ENCODE results near the gene PTPRN2. TPM values are rescaled to one million over a fixed set of nuclear protein-coding genes. Genes with fewer than 3 reads are reported as not detected.

The PTPRN2 gene
- total and polyA plus RNA-seq, 2 of the 13 experiments (the other 11 are each of a cell fraction or from before 2014, with no cell fraction given): 2.5 to 24.2 TPM

DNA sequence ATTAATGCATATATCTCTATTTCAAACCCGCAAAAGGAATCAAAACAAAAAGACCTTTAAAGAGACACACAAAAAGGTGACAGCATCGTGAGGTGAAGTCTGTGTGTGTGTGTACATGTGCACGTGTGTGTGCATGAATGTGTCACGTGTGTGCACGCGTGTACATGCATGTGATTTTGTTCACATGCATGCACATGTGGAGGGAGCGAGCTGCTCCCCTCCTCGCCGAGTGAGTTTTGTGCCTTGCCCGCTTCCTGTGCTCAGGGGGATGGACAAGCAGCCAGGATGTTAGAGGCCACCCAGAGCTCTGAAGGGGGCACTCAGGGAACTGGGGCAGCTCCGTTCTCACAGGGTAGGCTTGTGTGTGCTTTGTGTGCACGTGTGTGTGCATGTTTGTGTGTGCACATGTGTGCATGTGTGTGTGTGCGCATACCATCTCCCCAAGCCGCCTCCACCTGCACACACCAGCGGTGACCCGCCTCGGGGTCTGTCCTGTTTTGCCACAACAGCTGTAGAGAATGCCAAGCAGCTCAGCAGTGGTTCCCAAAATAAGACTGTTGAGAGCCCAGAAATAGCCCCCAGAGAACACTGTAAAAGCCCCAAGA is 191.2 kb downstream of the PTPRN2 start:
- FAIRE-seq: no peak
- TF ChIP-seq, protein P1, sequence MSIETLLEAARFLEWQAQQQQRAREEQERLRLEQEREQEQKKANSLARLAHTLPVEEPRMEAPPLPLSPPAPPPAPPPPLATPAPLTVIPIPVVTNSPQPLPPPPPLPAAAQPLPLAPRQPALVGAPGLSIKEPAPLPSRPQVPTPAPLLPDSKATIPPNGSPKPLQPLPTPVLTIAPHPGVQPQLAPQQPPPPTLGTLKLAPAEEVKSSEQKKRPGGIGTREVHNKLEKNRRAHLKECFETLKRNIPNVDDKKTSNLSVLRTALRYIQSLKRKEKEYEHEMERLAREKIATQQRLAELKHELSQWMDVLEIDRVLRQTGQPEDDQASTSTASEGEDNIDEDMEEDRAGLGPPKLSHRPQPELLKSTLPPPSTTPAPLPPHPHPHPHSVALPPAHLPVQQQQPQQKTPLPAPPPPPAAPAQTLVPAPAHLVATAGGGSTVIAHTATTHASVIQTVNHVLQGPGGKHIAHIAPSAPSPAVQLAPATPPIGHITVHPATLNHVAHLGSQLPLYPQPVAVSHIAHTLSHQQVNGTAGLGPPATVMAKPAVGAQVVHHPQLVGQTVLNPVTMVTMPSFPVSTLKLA (IDR thresholded peaks at IDR 0.05): peak; percentile 80
- TF ChIP-seq, protein P2, sequence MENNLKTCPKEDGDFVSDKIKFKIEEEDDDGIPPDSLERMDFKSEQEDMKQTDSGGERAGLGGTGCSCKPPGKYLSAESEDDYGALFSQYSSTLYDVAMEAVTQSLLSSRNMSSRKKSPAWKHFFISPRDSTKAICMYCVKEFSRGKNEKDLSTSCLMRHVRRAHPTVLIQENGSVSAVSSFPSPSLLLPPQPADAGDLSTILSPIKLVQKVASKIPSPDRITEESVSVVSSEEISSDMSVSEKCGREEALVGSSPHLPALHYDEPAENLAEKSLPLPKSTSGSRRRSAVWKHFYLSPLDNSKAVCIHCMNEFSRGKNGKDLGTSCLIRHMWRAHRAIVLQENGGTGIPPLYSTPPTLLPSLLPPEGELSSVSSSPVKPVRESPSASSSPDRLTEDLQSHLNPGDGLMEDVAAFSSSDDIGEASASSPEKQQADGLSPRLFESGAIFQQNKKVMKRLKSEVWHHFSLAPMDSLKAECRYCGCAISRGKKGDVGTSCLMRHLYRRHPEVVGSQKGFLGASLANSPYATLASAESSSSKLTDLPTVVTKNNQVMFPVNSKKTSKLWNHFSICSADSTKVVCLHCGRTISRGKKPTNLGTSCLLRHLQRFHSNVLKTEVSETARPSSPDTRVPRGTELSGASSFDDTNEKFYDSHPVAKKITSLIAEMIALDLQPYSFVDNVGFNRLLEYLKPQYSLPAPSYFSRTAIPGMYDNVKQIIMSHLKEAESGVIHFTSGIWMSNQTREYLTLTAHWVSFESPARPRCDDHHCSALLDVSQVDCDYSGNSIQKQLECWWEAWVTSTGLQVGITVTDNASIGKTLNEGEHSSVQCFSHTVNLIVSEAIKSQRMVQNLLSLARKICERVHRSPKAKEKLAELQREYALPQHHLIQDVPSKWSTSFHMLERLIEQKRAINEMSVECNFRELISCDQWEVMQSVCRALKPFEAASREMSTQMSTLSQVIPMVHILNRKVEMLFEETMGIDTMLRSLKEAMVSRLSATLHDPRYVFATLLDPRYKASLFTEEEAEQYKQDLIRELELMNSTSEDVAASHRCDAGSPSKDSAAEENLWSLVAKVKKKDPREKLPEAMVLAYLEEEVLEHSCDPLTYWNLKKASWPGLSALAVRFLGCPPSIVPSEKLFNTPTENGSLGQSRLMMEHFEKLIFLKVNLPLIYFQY (CRISPR knock-in tag; IDR thresholded peaks at IDR 0.05; ENCODE audit: borderline replicate concordance): no peak
- TF ChIP-seq, protein P3, sequence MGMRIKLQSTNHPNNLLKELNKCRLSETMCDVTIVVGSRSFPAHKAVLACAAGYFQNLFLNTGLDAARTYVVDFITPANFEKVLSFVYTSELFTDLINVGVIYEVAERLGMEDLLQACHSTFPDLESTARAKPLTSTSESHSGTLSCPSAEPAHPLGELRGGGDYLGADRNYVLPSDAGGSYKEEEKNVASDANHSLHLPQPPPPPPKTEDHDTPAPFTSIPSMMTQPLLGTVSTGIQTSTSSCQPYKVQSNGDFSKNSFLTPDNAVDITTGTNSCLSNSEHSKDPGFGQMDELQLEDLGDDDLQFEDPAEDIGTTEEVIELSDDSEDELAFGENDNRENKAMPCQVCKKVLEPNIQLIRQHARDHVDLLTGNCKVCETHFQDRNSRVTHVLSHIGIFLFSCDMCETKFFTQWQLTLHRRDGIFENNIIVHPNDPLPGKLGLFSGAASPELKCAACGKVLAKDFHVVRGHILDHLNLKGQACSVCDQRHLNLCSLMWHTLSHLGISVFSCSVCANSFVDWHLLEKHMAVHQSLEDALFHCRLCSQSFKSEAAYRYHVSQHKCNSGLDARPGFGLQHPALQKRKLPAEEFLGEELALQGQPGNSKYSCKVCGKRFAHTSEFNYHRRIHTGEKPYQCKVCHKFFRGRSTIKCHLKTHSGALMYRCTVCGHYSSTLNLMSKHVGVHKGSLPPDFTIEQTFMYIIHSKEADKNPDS (CRISPR knock-in tag; IDR thresholded peaks at IDR 0.05): 0 out of 2 replicates have a peak, but pooled peaks have one; percentile 23
- TF ChIP-seq, protein P4, sequence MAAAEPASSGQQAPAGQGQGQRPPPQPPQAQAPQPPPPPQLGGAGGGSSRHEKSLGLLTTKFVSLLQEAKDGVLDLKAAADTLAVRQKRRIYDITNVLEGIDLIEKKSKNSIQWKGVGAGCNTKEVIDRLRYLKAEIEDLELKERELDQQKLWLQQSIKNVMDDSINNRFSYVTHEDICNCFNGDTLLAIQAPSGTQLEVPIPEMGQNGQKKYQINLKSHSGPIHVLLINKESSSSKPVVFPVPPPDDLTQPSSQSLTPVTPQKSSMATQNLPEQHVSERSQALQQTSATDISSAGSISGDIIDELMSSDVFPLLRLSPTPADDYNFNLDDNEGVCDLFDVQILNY (CRISPR knock-in tag; conservative IDR thresholded peaks at IDR 0.05): no peak
- TF ChIP-seq, protein P5, sequence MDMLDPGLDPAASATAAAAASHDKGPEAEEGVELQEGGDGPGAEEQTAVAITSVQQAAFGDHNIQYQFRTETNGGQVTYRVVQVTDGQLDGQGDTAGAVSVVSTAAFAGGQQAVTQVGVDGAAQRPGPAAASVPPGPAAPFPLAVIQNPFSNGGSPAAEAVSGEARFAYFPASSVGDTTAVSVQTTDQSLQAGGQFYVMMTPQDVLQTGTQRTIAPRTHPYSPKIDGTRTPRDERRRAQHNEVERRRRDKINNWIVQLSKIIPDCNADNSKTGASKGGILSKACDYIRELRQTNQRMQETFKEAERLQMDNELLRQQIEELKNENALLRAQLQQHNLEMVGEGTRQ (IDR thresholded peaks at IDR 0.05; ENCODE audit: low read depth, low read length): 0 out of 2 replicates have a peak, but pooled peaks have one; percentile 3
- TF ChIP-seq, protein P5 (CRISPR knock-in tag; IDR thresholded peaks at IDR 0.05; ENCODE audit: borderline replicate concordance): no peak
- 65% methylated on average over 17 of the region's 17 CpGs for WGBS (ENCODE audit: low lambda C conversion rate)
- peak; percentile 27 for ATAC-seq
- H3K4me3 ChIP-seq (replicated peaks in 1 of 3; ENCODE audit: insufficient read depth in 1 of 3, low read depth in 2 of 3, low read length in 3 of 3): no peak overlapping the region
- no peak overlapping the region for H2AFZ ChIP-seq (ENCODE audit: low read length)
- no peak overlapping the region for H3K9ac ChIP-seq (ENCODE audit: insufficient read depth, low read depth, low read length)
- H3K9me3 ChIP-seq (ENCODE audit: low read length): peaks cover 9% of the 10 kb centered on the region; the same call in 1 of the 2 replicates
- intact Hi-C loops (cut with micrococcal nuclease; ENCODE audit: unreplicated experiment): no loop called here
- in situ Hi-C loops (cut with HindIII; ENCODE audit: extremely low pct_ligation_motif_present, low pct_unique_long_range_greater_than_20kb): no loop called here
- no peak overlapping the region for H3K27ac ChIP-seq (ENCODE audit: extremely low read length, insufficient read depth, low read length)
- ChIA-PET CTCF (ENCODE audit: low intra/inter-chr PET ratio, low total read pairs) (no interaction called here), POLR2A (no interaction called here)
- no TSS peak for BruUV-seq (replicated peaks)
- peaks cover 31% of the 10 kb centered on the region for H3K4me1 ChIP-seq (ENCODE audit: insufficient read depth, low read length)
- no peaks in the 10 kb centered on the region for H3K27me3 ChIP-seq (ENCODE audit: control insufficient read depth in 1 of 2, insufficient read depth in 2 of 2, low read length in 2 of 2)
- DNase-seq (ENCODE audit: low spot score): no peak
- peak overlapping the region; percentile 12; the same call in 1 of the 2 replicates for H3K4me2 ChIP-seq (ENCODE audit: low read depth, low read length)
- H4K20me1 ChIP-seq (ENCODE audit: insufficient read depth, low read length): peaks cover 76% of the 10 kb centered on the region
- no peaks in the 10 kb centered on the region for H3K79me2 ChIP-seq (ENCODE audit: insufficient read depth, low read length)
- H3K36me3 ChIP-seq (replicated peaks in 1 of 2; ENCODE audit: control insufficient read depth in 1 of 2, insufficient read depth in 2 of 2, low read length in 2 of 2): no peaks in the 10 kb centered on the region; a peak in 1 of 5 replicates
